Activated CD4-positive, CD25-positive, alpha-beta regulatory T cell treated with anti-CD3 and anti-CD28 coated beads, Interleukin-2, amount 50 U/mL, for 72 hours (primary cell): ENCODE results near the gene P2RX6.
"Not testable (repeated sequence)": the region's sequence is repeated elsewhere in the genome, so short reads cannot be mapped to it uniquely, and the experiment has no call there.

Source experiments
- DNase-seq: peaks from one replicate; pipeline ENCODE4 v3.0.0; 2021

P2RX6 gene

DNA sequence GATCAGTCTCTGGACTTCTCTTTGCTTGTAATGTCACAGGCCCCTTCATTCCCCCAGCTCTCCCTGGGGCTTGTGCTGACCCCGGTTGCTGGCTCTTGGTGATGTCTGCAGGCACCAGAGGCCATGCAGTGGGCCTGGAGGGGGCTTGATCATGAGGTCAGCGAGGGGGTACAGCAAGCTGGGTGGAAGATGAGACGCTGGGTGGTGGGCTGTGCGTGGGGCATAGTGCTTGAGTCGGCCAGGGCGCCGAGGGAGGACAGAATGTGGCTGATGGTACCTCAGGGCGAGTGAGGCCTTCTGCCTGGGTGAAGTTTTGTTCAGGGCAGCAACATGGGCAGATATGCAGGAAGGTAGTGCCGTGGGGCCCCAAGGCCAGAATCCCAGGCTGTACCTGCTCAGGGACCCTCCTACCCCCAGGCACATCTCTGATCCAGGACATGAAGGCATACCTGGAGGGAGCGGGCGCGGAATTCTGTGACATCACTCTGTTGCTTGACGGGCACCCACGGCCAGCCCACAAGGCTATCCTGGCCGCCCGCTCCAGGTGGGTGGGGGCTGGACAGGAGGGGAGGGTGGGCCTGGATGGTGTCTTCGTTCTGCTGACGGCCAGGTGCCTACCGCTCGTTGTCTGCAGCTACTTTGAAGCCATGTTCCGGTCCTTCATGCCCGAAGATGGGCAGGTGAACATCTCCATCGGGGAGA lies 19.5 kb upstream of the P2RX6 start:
- DNase-seq: peak; percentile 22

DNA sequence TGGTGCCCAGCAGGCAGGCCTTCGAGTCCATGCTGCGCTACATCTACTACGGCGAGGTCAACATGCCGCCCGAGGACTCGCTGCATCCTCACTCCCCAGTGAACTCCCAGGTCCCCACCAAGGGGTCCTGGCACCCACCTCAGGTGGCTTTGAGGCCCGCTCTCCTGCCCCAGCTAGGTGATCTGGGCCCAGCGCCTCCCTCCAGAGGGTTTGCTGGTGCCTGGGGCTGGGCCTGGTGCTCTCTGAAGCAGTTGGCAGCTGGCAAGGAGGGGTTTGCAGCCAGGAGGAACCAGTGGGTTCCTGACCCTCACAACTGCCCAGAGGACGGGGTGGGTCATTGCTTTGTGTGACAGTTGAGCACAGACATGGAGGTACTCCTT lies 18.9 kb upstream of the P2RX6 start:
- DNase-seq: no peak

DNA sequence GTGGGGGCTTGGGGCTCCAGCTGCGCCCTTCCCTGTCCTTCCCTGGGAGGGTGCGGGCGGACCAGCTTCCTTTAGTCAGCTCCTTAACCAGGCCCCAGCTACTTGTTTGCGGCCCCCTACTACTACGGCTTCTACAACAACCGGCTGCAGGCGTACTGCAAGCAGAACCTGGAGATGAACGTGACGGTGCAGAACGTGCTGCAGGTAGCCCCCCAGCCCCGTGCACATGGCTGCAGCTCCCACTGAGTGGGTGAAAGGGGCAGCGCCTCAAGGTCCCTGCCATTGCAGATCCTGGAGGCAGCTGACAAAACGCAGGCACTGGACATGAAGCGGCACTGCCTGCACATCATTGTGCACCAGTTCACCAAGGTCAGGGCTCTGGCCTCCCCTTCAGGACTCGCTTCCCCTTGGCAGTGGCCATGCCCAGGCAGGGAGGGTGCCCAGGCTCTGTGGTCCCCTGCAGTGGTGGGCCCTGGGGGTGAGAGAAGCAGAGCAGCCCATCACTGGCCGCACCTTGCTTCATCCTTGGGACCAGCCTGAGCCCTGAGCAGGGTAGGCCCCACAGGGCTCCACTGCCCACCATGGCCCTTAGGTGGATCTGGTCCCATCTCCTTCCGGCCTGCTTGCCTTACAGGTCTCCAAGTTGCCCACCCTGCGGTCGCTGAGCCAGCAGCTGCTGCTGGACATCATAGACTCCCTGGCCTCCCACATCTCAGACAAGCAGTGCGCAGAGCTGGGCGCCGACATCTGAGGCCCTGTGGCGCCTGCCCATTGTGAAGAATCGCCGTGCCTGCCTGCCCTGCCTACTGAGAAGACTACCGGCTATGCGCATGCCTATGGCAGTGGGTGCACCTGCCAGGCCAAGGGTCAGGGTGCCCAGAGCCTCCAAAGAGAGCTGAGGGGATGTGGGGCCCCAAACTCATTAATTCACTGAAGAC lies 18.1 kb upstream of the P2RX6 start:
- DNase-seq: no peak

DNA sequence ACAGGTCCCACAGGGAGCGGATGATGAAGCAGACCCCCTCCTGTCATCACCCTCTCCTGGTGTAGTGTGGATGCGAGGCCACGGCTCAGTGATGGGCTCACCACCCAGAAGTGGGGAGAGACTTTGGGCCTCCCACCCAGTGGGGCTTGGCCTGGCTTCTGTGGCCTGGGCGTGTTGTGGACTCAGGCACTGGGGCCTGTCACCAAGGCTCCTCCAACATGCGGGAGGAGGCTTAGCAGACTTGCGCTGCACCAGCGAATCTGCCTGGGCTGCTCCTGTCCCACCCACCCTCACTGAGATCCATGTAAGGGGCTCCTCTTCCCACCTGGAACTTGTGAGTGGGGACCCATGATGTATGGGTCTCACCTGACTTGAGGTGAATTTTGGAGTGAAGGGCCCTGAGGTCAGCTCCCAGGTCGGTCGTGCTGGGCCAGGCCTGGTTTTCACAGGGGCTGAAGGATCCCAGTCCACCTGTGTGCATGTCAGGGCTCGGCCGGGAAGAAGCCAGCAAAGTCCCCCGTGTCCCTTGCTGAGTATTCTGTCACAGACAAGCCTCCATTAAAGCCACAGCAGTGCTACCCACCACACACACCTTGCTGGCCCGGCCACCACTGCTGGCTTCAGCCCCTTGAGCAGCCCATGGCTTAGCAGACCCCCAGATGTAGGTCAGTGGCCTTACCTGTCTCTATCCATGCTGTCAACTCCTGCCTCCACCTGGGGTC lies 17.3 kb upstream of the P2RX6 start:
- DNase-seq: no peak

DNA sequence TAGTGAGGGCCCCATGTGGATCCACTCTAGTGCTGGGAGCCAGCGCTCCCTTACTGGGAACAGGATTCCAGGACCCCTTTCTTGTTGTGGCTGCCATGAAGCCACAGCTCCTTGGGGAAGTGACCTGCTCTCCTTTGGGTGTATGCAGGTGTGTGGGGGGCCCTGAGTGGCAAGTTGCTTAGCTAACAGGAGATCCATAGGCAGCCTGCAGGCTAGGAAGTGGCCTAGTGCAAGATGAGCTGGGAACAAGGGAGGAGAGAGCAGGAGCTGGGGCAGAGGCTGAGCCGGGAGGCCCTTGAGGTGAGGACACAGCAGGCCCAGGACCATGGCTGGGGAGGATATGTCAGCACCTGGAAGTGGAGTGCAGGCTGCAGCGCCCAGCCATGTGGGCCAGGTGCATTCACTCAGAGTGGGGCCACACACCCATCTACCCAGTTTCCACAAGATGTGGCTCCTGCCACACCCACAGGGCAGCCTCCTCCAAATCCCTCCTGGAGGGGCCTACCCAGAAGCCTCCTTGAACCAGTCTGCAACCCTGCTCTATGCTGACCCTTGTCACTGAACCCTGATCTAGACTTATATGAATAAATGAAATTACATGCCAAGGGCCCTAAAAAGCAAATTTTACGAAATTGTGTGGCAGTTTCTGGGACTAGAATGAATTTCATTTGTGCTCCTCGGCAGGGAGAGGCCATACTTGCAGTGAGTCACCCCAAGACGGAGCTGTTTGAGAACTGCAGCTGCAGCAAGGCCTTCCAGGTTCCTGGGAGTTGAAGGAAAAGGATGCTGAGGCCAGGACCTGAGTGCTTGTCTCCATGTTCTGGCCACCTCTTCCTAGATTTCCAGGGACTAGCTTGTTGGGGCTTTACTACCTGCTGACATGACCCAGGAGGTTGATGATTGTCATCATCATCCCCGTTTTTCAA lies 16.3 kb upstream of the P2RX6 start:
- no peak for DNase-seq

DNA sequence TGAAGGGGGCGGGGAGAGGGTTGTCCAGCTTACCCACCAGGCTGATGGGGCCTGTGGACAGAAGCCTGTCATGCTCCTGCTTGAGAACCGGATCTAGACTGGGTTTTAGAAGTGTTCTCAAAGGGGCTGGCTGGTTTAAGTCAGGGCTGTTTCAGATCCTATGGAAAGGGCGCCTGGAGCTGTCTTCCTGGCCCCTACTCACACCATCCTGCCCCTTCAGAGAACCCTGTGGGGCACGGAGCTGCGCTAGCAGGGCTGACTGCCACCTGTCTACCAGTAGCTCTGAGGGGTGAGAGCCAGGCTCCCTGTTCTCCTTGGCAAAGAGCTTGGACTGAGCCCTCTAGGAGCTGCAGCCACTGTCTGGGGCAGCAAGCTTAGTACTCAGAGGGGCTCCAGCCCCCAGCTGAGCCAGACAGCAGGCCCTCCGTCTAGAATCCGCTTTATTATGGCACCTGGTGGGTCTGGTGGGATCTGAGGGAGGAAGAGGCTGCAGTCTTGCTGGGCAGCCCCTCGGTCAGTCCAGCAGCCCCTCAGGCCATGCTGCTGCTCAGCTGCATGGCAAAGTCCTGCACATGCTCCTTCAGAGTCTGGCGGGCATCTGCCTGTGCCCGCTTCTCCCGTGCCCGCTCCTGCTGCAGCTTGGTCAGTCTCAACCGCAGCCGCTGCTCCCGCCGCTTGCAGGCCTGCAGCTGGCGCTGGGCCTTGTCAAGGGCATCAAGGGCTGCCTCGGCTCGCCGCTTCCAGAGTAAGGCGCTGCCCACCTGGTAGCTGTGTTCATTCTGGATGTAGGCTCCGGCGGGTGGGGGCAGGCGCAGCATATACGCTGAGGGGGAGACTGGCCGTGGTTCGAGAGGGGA lies 15.4 kb upstream of the P2RX6 start:
- no peak for DNase-seq

DNA sequence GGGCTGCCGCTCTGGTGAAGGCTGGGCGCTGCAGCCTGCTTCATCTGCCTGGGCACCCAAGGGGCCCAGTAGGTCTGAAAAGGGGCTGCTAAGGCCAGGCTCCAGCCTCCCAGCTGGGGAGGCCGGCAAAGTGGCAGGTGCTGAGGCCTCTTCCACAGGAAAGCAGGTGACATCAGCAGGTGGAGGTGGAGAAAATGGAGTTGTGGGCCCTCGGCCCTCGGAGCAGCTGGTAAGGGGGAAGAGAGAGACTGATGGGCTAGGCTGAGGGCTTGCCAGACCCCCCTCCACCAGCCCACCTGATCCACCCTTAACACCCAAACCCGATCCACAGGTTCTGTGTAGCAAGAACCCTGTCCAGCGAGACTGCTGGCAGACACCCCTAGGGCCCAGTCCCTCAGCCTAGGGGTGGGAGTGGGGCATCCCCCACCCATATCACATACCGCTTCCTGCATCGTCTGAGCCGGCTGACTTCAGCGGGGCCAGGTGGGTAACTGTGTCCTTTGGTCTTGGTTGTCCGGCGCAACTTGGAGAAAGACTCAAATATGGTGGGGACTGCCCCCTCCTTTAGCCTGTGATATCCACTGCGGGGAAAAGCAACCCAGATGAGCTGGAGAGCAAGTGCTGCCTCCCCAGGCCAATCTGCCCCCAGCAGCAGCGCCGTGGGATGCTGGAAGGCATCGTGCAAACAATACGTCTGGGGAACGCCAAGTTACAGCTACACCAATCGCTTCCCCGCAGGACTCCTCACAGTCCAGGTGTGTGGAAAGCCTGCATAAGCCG lies 14.6 kb upstream of the P2RX6 start:
- no peak for DNase-seq

DNA sequence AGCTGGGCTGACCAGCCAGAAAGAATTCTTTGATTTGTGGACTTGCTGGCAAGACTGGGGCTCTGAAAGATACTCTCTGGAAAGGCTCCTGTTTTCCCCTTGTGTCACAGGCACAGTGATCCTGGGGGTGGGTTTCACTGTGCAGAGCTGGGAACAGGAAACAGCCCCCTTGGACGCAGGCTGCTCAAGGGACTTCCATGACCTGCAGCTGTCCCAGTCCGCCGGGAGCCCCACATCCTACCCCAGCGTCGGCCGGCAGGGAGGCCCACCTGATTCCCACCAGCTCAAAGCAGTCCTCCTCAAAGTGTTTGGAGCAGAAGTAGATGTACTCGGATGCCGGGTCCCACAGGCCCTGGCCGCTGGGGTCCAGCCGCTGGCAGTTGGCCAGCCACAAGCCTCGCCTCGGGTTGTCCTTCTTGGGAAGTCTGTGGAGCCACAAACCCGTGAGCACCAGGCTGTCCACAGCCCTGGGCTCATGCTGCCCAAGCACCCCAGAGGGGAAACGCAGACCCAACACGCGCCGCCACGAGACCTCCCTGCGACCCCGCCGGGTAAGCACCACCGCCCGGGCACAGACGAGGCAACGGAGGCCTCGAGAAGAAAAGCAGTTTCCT lies 13.9 kb upstream of the P2RX6 start:
- DNase-seq: no peak

DNA sequence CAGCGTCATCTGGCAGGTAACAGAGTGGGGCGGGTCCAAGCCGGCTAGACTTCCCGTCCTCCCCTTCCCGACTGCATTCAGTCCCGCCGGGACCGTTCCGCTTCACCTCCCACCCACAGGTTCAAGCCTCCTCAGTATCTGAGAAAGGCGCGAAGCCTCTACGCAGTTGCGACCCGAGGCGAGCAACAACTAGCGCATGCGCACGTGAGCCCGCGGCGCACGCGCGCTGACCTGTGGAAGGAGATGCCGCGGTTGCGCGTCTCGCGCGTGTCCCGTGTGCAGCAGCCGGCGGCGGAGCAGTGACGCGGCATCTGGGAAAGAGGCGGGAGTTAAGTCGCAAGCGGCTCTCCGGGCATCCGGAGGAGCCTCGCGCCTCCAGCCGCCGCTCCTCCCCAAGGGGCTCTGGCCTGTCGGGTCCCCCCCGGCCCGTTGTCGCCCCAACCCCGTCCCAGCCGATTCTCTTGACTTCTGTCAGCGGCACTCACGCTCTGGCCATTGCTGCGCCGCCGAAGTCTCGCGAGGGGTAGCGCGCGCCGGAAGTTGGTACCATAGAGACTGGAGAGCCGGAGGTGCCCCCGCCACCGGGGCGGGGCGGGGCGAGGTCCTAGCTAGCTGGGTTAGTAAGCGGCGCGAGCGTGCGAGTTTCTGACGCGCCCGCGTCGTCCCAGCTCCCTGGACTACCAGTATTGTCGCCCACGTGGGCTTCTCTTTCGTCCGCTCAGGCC lies 13.2 kb upstream of the P2RX6 start, which contains the start of gene THAP7:
TSS of gene THAP7 (minus strand) at position 518 of the 725 bp plus-strand sequence. CDS start at position 311, 207 bp downstream.
- peak; percentile 98 for DNase-seq

DNA sequence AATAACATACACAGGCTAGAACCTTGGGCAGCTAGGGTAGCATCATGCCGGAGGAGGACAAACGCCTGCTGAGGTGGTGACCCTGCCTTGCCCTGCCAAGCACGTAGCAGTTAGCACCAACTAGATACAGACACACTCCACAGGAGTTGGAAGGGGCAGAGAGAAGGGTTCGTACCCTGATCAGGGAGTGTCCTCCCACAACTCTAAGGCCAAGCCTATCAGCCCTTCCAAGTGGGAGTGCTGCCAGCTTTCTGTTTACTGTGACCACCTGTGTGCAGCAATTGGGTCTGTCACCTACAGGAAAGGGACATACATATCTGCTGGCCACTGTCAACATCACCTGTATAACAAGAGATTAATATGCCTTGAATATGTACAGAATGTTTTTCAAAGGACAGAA lies 11.2 kb upstream of the P2RX6 start:
- DNase-seq: no peak

DNA sequence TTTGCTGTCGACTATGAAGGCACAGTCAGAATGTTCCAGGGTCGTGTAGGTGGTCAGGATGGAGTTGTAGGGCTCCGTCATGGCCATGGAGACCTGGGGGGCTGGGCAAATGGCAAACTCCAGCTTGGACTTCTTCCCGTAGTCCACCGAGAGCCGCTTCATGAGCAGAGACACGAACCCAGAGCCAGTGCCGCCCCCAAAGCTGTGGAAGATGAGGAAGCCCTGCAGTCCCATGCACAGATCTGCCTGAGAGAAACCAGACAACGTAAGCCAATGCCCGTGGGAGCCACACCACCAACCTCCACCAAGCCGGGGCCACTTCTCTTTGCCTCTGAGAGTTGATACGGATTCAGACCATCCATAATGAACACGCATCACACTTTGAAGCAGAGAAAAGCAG lies 5.8 kb upstream of the P2RX6 start:
- DNase-seq: not testable (repeated sequence)

DNA sequence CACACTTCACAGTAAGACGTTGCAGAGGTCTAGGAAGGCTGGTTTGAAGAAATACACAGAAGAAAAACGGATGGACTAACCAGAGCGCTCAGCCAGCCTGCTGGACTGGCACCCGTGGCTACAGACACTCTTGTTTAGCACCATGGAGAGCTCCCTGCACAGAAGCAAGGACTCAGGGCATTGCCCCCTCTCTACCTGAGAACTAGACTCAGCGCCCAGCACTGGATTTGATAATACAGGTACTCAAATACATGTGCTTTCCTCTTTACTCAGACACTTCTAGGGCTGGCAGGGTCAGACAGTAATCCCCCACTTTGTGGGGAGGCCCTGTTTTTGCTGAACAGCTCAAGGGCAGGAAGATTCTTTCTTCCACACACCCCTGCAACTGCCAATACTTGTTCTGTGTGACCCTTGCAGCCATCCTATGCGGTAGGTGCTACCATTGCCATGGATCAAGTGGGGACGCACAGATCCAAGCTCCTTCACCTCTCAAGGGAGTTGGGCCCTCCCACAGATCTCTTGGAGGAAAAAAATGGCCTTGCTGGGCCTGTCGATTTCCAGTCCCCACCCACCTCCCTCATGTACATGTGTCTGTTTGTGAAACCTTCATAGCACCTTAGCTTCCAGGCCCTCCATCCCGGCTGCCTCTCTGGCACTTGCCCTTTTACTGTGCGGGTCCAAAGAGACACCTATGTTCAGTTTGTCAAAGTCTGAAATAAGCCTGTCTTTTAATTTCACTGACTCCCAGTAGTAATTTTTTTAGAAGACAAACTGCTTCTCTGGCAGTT lies 5.1 kb upstream of the P2RX6 start:
- DNase-seq: no peak

DNA sequence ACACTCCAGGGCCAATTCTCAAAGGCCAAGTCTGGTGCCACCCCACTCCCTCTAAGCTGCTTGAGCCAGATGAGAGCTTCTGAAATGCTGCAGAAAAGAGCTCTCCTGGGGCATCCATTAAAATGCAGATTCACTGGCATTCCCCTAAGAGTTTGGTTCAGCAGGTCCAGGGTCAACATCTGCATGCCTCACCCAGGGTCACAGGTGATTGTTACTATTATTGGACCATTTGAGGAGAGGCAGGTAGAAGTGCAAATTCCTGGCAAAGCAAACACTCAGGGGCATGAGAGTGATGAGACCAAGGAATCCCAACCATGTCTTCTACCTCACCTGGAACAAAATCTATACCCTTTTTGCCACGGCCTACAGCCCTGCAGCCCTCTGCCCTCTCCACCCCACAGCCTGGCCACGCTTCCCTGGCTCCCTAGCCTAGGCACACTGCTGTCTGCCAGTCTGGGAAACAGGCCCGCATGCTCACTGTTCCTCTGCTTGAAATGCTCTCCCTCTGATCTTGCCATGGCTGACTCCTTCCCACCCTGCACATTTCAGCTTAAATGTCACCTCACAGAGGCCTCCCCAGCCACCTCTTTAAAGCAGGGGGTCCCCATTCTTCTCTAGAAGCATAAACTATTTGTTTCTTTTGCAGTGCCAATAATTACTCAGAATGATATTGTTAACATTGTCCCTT lies 4.4 kb upstream of the P2RX6 start:
- no peak for DNase-seq

DNA sequence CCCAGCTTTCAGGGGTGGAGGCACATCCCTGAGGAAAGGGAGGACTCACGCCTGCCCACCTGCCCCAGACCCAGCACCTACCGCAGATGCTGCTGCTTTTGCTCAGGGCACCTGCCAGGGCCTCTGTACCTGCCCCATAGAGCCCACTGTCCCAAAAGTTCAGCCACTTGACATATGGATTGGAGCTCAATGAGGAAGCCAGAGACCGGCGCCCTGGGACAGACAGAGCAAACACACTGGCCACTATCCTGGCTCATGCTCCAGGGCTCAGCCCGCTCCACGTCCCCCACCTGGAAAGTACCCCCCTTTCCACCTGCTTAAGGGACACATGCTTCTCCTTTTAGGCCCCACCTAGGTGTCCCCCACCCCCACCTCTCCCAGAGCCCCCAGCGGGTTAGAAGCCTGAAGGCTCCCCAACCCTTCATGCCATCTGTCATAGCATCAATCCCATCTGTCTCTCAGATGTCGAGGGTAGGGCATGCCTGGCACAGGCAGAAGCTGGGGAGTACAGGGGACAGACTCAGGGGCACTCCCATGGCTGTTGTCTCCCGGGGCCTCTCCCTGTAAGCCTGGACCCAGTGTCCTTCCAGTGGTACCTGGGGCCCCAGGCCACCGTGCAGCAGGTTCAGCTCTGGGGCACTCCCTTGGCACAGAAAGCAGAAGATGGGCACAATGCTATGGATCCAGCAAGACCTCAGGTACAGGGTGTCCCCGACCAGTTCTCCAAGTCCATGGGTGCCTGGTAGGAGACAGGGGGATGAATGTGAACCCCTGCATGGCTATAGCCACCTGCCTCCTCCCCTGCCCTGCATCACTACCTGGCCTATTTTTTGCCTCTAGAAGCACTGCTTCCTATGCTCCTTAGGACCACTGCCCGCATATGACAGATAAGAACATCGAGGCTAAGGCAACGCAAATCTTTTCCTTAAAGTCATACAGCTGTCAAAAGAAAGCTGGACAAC lies 2.2 kb upstream of the P2RX6 start:
- DNase-seq: no peak

DNA sequence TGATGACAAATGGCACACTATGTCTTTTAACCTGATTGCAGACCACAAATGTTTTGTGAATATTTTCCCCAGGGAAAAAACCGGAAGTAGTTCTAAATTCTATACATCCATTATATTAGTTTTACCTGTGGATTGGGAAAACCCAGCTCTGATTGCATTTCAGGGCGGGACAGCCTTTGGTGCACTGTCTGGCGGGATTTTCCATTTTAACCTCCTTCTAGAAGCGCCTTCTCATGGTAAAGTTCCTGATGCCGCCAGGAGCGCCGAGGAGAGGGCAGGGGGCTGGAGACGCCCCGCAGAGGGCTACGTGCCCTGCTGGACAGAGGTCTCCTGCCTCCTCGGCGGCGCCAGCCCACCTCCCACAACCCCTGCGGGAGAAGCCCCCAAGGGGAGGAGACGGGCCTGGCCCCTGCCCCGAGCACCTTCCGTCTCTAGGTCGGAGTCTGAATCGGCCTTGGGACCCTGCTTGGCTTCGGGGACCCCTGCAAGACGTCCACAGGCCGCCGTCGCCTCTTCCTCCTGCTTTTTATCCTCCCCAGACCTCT lies 1.2 kb upstream of the P2RX6 start:
- DNase-seq: no peak

DNA sequence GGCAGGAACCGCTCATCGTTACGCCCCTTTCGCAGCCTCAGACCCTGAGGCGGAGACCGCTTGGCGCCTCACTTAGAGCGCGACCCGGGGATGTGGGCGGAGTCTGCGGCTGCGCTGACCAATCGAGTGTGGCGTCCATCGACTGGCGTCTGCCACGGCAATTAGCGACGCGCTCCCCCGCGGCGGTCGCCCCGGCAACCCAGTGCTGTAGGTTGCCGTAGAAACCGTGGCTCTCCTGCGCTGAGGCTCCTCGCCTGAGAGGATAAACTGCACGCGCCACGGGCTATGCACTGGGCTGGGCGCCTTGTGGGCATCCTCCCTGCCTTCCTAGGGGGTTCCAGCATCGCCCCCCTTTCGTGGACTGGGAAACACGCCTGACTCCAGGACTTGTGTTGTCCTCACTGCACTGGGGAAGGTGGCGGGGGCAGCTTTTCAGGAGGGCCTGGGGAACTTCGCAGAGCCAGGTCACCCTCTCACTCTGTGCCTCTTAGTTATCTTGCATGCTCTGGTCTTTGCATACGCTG lies 701 bp upstream of the P2RX6 start:
- peak; percentile 84 for DNase-seq
